Body of pancreas (tissue), 4 donors: ENCODE results near the gene TCFL5.

Source experiments
- CTCF ChIP-seq, 7 experiments: fragments of 450-650 bp in 4 of 7; fragments of 200-600 bp in 3 of 7; sonication (generic) in 3 of 7; IDR thresholded peaks; one replicate each; pipeline ENCODE4 v1.5.1; 2016 to 2019; ENCODE audit warnings: antibody characterized with exemption in 7 of 7
- POLR2A ChIP-seq, 3 donors: fragments of 450-650 bp; IDR thresholded peaks; one replicate each; pipeline ENCODE4 v1.6.1; 2016; ENCODE audit warnings: antibody characterized with exemption in 3 of 3, mild to moderate bottlenecking in 2 of 3

- TF ChIP-seq CTCF (IDR thresholded peaks at IDR 0.05) (no peak), POLR2A (IDR thresholded peaks at IDR 0.05) (no peak)
Observed at GRCh38 chr20:62826646-62827310, 34.8 kb downstream of the TCFL5 start.
